Calu3 (cell line): ENCODE measurements around the gene TSPAN11. TPM values are rescaled to one million over a fixed set of nuclear protein-coding genes. Genes with fewer than 3 reads are reported as not detected.
A peak's percentile ranks its signal among the peaks of the same experiment; 100 is the strongest.

Experiments
- BruUV-seq: library from RNA; stranded (reverse); fragments of 400-500 nt; replicated peaks from 2 replicates; lab custom pipeline; 2021; lab: Mats Ljungman, UMichigan
- CTCF ChIA-PET: fragments of 300-600 bp; sonication (Branson Sonifier 250); formaldehyde crosslinking; loops from one replicate; lab custom pipeline; 2022; ENCODE audit warnings: antibody characterized with exemption; lab: Charles Lee
- DNase-seq: peaks from one replicate; pipeline ENCODE4 v3.0.0; 2022
- H3K27ac Mint-ChIP-seq: one replicate; pipeline ENCODE4 v1.8.0; 2022; ENCODE audit warnings: mixed read lengths; ENCODE audit not compliant: unreplicated experiment
- H3K27me3 Mint-ChIP-seq: one replicate; pipeline ENCODE4 v1.8.0; 2022; ENCODE audit warnings: mixed read lengths; ENCODE audit not compliant: unreplicated experiment
- H3K36me3 Mint-ChIP-seq: one replicate; pipeline ENCODE4 v1.8.0; 2022; ENCODE audit warnings: mild to moderate bottlenecking, moderate library complexity, mixed read lengths; ENCODE audit not compliant: insufficient read depth, unreplicated experiment
- H3K4me1 Mint-ChIP-seq: one replicate; pipeline ENCODE4 v1.8.0; 2022; ENCODE audit warnings: mild to moderate bottlenecking, low read depth, mixed read lengths; ENCODE audit not compliant: unreplicated experiment
- H3K4me3 Mint-ChIP-seq: one replicate; pipeline ENCODE4 v1.8.0; 2022; ENCODE audit warnings: mild to moderate bottlenecking, low read depth, moderate library complexity, mixed read lengths; ENCODE audit not compliant: unreplicated experiment
- H3K9me3 Mint-ChIP-seq: one replicate; pipeline ENCODE4 v1.8.0; 2022; ENCODE audit warnings: low read depth, mixed read lengths; ENCODE audit not compliant: unreplicated experiment
- intact Hi-C: fragments of 100-400 bp; cut with micrococcal nuclease; formaldehyde crosslinking; loops from one replicate; pipeline ENCODE4 v1.10.0; 2022; ENCODE audit not compliant: unreplicated experiment
- total RNA-seq: library from RNA; stranded (reverse); gene quantifications from 2 replicates; pipeline ENCODE4 v1.2.3, GENCODE V29; 2022
- TF ChIP-seq, protein P1 (sequence below): fragments of 200-600 bp; IDR thresholded peaks from one replicate; pipeline ENCODE4 v1.8.0; 2022; ENCODE audit warnings: antibody characterized with exemption; ENCODE audit not compliant: unreplicated experiment

Gene TSPAN11
- total RNA-seq, 1 experiment from 2014 or later, result not detected

DNA sequence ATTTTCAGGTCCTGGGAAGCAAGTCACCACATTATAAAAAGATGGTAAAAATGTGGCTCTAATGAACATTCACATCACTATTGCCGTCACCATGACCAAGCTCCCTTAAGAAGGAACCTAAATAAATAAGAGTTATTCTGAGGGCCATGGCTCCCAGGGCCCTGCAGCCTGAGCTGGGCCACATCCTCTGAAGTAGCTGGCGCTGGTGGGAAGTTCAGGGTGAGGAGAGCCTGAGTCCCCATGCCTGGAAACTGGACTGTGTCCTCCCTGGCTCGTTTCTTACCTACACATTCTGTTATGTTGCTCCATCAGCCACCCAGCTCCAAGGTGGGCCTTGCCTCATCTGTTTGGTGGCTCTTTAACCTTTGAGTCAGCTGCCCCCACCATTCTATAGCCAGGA, 42.5 kb downstream of the TSPAN11 start:
- TF ChIP-seq, protein P1, sequence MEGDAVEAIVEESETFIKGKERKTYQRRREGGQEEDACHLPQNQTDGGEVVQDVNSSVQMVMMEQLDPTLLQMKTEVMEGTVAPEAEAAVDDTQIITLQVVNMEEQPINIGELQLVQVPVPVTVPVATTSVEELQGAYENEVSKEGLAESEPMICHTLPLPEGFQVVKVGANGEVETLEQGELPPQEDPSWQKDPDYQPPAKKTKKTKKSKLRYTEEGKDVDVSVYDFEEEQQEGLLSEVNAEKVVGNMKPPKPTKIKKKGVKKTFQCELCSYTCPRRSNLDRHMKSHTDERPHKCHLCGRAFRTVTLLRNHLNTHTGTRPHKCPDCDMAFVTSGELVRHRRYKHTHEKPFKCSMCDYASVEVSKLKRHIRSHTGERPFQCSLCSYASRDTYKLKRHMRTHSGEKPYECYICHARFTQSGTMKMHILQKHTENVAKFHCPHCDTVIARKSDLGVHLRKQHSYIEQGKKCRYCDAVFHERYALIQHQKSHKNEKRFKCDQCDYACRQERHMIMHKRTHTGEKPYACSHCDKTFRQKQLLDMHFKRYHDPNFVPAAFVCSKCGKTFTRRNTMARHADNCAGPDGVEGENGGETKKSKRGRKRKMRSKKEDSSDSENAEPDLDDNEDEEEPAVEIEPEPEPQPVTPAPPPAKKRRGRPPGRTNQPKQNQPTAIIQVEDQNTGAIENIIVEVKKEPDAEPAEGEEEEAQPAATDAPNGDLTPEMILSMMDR, result no peak
- CTCF ChIA-PET, result no interaction called here
- peaks cover 96% of the 10 kb centered on the region for H3K27me3 Mint-ChIP-seq
- intact Hi-C loops, result no loop called here
- H3K9me3 Mint-ChIP-seq, result no peaks in the 10 kb centered on the region
- H3K27ac Mint-ChIP-seq, result no peak overlapping the region
- BruUV-seq, result no TSS peak
- H3K4me3 Mint-ChIP-seq, result no peak overlapping the region
- peaks cover 9% of the 10 kb centered on the region for H3K4me1 Mint-ChIP-seq
- DNase-seq, result no peak
- no peaks in the 10 kb centered on the region for H3K36me3 Mint-ChIP-seq

DNA sequence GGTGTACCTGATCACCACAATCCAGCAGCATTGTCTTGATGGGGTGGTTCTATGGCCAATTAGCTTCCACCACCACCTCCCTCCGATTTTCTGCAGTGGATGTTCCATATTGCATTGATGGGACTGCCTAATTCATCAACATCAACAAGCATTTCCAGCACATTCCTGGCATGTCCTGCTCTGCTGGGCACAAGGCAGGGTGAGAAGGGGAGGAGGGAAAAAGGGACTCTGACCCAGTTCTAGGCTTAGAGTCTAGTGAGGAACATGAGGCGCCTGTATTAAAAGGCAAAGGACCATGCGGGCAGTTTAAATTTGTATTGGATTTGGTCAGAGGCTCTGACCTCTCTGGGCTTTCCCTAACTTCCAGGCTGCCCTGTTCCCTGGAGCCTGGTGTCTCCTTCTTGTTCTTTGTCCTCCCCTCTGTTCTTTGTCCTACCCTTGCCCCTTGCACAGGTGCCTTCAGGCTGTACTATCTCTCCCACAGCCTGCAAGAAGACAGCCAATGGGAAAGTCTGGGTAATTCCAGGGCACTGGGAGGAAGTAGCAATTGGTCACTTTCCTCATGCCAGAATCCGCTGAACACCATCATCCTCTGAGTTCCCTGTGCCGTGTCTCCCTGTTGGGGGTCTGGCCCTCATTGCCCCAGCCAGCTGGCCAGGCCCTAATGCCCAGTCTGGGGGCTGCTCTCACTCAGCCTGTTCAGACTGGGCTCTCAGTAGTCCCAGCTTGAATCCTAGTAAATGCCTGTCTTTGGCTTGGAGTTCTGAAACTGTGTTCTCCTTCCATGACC, 43.3 kb downstream of the TSPAN11 start:
- Mint-ChIP-seq H3K27me3 (peaks cover 96% of the 10 kb centered on the region), H3K4me1 (peaks cover 9% of the 10 kb centered on the region), H3K27ac (no peak overlapping the region), H3K36me3 (no peaks in the 10 kb centered on the region), H3K9me3 (no peaks in the 10 kb centered on the region), H3K4me3 (no peak overlapping the region)
- TF ChIP-seq, protein P1, result no peak
- no TSS peak for BruUV-seq
- intact Hi-C loops, result no loop called here
- no peak for DNase-seq
- CTCF ChIA-PET, result no interaction called here

DNA sequence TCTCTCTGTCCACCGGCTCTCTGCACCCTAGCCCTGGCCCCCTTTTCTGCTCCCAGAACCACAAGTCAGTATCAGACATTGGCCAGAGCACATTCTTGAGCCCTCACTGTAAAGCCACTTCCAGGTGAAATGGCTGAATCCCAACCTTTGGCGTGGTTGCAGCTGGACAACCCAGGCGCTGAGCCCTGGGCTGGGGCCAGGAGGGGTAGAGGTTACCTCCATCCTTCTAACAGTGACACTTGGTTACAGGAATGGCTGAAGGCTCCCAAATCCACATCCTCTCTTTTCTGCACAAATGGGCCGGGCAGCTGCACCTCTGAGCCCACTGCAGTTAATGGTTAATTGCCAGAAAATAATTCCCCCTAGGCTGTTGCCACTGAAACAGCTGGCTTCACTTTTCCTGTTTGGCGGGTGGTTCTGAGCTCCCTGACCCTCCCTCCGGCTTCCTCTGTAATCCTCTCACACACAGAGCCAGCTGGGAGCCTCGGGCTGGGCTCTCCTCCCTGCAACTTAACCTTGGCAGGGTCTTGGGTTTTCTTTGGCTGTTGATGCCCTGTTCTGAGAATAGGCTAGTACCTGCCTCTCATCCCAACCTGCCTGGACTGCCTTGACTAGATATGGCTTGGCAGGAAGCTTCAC, 44.1 kb downstream of the TSPAN11 start:
- no peak overlapping the region for H3K27ac Mint-ChIP-seq
- intact Hi-C loops, result no loop called here
- H3K4me3 Mint-ChIP-seq, result no peak overlapping the region

DNA sequence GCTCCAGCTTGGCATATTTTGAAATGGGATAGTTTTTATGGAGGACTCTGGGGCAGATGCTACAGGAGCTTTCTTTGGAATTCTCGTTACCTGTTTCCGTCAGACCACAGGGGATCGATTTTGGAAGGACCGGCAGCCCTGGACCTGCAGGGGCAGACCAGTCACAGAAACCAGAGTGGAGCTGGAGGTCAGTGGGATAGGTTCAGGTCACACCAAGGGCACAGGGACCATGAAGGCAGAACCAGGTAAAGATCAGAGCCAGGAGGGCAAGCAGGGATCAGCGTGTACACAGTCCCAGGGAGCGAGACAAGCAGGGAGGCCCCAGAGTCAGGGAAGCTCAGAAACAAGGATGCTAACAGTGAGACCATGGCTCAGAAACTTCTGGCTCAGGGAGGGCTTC, 45.5 kb downstream of the TSPAN11 start:
- intact Hi-C loops, result no loop called here
- no peaks in the 10 kb centered on the region for H3K9me3 Mint-ChIP-seq
- CTCF ChIA-PET, result no interaction called here

More for the DNA sequence above, 44.1 kb downstream of the TSPAN11 start:
- no peaks in the 10 kb centered on the region for H3K9me3 Mint-ChIP-seq
- peaks cover 96% of the 10 kb centered on the region for H3K27me3 Mint-ChIP-seq
- CTCF ChIA-PET, result interaction anchor here (0.6 to 1.1 kb wide), 2 partner anchors 15 to 39 kb away, joined by 4 to 5 read pairs; no protein-coding TSS in a partner anchor
- BruUV-seq, result no TSS peak
- no peaks in the 10 kb centered on the region for H3K36me3 Mint-ChIP-seq
- peak; percentile 51 for DNase-seq
- TF ChIP-seq, protein P1, result no peak
- H3K4me1 Mint-ChIP-seq, result peaks cover 9% of the 10 kb centered on the region

More for the DNA sequence above, 45.5 kb downstream of the TSPAN11 start:
- BruUV-seq, result no TSS peak
- H3K27ac Mint-ChIP-seq, result no peak overlapping the region
- no peak for DNase-seq
- TF ChIP-seq, protein P1, result no peak
- peaks cover 96% of the 10 kb centered on the region for H3K27me3 Mint-ChIP-seq
- H3K4me3 Mint-ChIP-seq, result no peak overlapping the region
- H3K36me3 Mint-ChIP-seq, result no peaks in the 10 kb centered on the region
- peaks cover 9% of the 10 kb centered on the region for H3K4me1 Mint-ChIP-seq
